Right atrium auricular region (tissue), 2 donors: ENCODE data around the gene DRICH1. TPM values are rescaled to one million over a fixed set of nuclear protein-coding genes. Genes with fewer than 3 reads are reported as not detected.

Experiments
- DNase-seq: peaks from one replicate; pipeline ENCODE4 v3.0.0-alpha.2; 2019; ENCODE audit warnings: low spot score
- H3K27ac ChIP-seq, 2 donors: fragments of 200-600 bp; sonication (generic); 1 replicate in 1 of 2; 2 replicates in 1 of 2; pipeline ENCODE4 v1.5.1; 2016 to 2019
- H3K27me3 ChIP-seq, 2 donors: fragments of 200-600 bp; sonication (generic); one replicate each; pipeline versions ENCODE4 v1.5.1 to v1.6.0; 2017 to 2019
- H3K36me3 ChIP-seq: fragments of 200-600 bp; sonication (generic); one replicate; pipeline ENCODE4 v1.5.1; 2016
- H3K4me1 ChIP-seq, 2 donors: fragments of 200-600 bp; sonication (generic); one replicate each; pipeline versions ENCODE4 v1.5.1 to v1.6.0; 2017 to 2019
- H3K4me3 ChIP-seq, 2 donors: fragments of 200-600 bp; sonication (generic); 1 replicate in 1 of 2; 2 replicates in 1 of 2; pipeline ENCODE4 v1.5.1; 2017 to 2019; ENCODE audit warnings: mild to moderate bottlenecking in 1 of 2, moderate library complexity in 1 of 2
- H3K9me3 ChIP-seq, 2 donors: fragments of 200-600 bp; sonication (generic); one replicate each; pipeline ENCODE4 v1.5.1; 2019
- total RNA-seq, 2 donors: library from RNA; depleted of rRNA; stranded (reverse); fragments of >200 nt; gene quantifications; one replicate each; pipeline ENCODE4 v1.1.0, GENCODE V29; 2016
- TF ChIP-seq, protein P1 (sequence below), 2 donors: fragments of 200-600 bp; sonication (generic); IDR thresholded peaks; one replicate each; pipeline ENCODE4 v1.5.1; 2019; ENCODE audit warnings: antibody characterized with exemption in 2 of 2

DRICH1 gene
- total RNA-seq, 2 donors from 2014 or later, result not detected

GRCh38 chr22:23613193-23613972, 18.7 kb downstream of the DRICH1 start:
- H3K27me3 ChIP-seq, result no peaks in the 10 kb centered on the region
- DNase-seq, result no peak
- H3K27ac ChIP-seq, result no peak overlapping the region
- H3K4me1 ChIP-seq, result no peaks in the 10 kb centered on the region
- H3K4me3 ChIP-seq, result no peak overlapping the region
- TF ChIP-seq, protein P1, sequence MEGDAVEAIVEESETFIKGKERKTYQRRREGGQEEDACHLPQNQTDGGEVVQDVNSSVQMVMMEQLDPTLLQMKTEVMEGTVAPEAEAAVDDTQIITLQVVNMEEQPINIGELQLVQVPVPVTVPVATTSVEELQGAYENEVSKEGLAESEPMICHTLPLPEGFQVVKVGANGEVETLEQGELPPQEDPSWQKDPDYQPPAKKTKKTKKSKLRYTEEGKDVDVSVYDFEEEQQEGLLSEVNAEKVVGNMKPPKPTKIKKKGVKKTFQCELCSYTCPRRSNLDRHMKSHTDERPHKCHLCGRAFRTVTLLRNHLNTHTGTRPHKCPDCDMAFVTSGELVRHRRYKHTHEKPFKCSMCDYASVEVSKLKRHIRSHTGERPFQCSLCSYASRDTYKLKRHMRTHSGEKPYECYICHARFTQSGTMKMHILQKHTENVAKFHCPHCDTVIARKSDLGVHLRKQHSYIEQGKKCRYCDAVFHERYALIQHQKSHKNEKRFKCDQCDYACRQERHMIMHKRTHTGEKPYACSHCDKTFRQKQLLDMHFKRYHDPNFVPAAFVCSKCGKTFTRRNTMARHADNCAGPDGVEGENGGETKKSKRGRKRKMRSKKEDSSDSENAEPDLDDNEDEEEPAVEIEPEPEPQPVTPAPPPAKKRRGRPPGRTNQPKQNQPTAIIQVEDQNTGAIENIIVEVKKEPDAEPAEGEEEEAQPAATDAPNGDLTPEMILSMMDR (IDR thresholded peaks at IDR 0.05), result no peak
- H3K9me3 ChIP-seq, result no peaks in the 10 kb centered on the region
- H3K36me3 ChIP-seq, result no peaks in the 10 kb centered on the region

DNA sequence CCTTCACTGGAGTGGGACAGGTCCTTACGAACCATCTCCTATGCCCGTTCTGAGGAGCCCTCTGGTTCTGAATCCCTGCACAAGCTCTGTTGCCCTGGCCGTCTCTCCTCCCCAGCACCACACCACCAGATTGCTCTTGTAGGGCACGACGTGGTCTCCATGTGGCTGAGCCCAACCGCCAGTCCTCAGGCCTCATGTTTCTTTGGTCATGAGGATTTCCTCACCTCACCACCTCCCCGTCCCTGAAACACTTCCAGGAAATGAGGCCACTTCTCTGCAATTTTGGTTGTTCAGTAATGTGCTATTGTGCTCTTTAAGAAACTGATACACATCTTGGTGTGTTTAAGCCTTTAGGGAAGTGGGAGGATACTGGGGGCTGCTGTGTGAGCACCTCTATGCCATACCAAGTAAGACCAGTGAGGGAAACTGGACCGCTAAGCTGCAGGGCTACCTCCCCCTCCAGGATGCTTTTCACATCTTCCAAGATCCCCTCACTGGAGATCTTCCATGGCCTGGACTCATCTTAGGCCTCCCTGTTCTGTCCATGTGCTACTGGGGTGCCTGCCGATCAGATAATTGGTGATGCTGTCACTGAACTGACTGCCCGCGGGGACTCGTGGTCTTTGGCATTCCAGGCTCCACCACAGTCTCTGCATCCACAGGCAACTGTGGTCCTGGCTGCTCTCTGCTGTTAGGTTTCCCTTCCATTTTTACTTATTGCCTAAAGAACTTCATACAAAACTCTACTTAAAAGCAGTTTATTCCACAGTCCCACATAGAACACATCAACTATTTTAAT, 21.9 kb downstream of the DRICH1 start:
- H3K4me1 ChIP-seq, result no peaks in the 10 kb centered on the region
- H3K27ac ChIP-seq, result no peak overlapping the region
- no peaks in the 10 kb centered on the region for H3K36me3 ChIP-seq
- H3K4me3 ChIP-seq, result no peak overlapping the region
- H3K9me3 ChIP-seq, result no peaks in the 10 kb centered on the region
- TF ChIP-seq, protein P1 (IDR thresholded peaks at IDR 0.05), result no peak
- H3K27me3 ChIP-seq, result no peaks in the 10 kb centered on the region
- no peak for DNase-seq

GRCh38 chr22:23608583-23608982, 23.5 kb downstream of the DRICH1 start:
- no peaks in the 10 kb centered on the region for H3K9me3 ChIP-seq
- H3K4me1 ChIP-seq, result no peaks in the 10 kb centered on the region
- H3K27ac ChIP-seq, result no peak overlapping the region
- H3K27me3 ChIP-seq, result no peaks in the 10 kb centered on the region
- TF ChIP-seq, protein P1 (IDR thresholded peaks at IDR 0.05), result no peak
- no peak for DNase-seq
- H3K4me3 ChIP-seq, result no peak overlapping the region
- no peaks in the 10 kb centered on the region for H3K36me3 ChIP-seq

DNA sequence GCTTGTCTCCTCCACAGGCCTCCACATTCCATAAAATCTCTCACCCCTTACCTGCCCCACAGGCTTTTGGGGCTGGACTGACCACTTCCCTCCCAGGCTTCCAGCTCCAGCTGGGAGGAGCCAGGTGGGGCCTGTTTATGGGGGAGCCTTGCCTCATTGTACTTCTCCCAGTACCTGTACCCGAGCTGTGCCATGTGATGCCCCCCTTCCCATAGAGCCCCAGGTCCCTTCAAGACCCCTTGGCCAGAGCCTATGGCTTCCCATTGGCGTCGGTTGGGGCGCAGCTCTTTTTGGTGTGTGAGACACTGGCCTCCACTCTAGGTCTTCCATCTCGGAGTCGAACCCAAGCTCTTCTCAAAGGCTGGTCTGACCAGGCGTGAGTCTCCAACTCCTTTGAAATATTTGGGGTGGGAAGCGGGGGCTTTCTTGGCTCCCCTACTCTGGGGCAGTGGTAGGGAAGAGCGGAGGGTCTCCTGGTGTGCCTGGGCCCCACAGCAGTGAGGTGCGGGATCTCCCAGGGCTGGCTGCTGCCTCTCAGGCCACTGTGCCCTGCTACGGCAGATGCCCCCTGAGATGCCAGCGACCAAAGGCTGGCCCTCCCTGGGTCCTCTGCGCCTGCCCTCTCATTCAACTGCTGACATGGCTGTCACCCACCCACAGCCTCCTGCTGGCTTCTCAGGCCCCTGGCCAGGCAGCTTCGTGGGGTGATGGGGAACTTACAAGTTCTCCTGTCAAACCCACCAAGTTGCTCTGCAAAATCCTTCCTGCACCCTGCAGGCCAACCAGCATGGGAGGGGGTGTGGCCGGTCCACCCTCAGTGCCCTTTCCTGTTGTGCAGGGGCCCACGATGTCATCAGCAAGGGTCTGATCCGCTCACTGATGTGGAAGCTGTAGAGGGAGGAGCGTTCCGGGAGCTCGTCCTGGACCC, 25.7 kb downstream of the DRICH1 start:
- Histone ChIP-seq H3K27me3 (no peaks in the 10 kb centered on the region), H3K27ac (no peak overlapping the region), H3K9me3 (no peaks in the 10 kb centered on the region), H3K4me1 (no peaks in the 10 kb centered on the region), H3K4me3 (no peak overlapping the region), H3K36me3 (no peaks in the 10 kb centered on the region)
- DNase-seq, result no peak
- TF ChIP-seq, protein P1 (IDR thresholded peaks at IDR 0.05), result no peak

DNA sequence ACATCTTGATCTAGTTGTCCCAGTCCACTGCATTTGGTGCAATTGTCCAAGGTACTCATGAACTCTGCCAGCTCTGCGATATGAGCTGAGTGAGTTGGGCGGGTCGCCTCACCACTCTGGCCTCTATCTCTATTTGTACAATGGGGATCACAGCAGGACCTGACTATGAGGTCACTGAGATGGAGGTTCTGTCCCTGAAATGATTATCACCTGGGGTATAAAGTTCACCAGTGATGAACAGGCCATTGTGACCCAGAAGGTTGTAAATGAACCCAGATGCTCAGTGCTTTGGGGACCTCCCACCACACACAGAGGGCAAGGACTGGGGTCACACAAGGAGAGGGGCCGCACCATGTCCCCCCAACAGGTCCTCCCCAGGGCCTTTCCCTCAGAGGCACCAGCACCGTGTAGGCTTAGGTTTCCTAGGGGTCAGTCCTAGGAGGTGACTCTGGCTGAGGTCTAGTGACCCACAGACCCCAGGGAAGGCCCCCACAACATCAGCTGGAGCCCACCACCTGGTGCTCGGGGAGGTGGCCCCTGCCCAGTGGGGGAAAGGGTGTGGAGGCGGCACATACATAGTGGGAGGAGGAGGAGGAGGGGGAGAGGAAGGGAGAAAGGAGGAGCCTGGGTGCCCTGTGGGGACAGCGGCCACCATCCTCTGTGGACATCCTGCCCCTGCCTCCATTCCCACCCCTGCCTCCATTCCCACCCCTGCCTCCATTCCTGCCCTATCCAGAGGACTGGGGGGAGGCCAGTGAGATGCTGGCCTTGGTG, 27.0 kb downstream of the DRICH1 start:
- Histone ChIP-seq H3K27ac (no peak overlapping the region), H3K9me3 (no peaks in the 10 kb centered on the region), H3K4me1 (no peaks in the 10 kb centered on the region), H3K27me3 (no peaks in the 10 kb centered on the region), H3K4me3 (no peak overlapping the region), H3K36me3 (no peaks in the 10 kb centered on the region)
- DNase-seq, result no peak
- TF ChIP-seq, protein P1 (IDR thresholded peaks at IDR 0.05), result no peak
